HG02763 (cell line): ENCODE measurements around the gene TMOD2.
A peak's percentile ranks its signal among the peaks of the same experiment; 100 is the strongest.
"Not testable (repeated sequence)": the region's sequence is repeated elsewhere in the genome, so short reads cannot be mapped to it uniquely, and the experiment has no call there.

Source experiments
- ATAC-seq: cut with Tn5 transposase; IDR thresholded peaks from one replicate; pipeline ENCODE4 v1.9.1; 2021; ENCODE audit warnings: mild to moderate bottlenecking, moderate library complexity; ENCODE audit not compliant: unreplicated experiment

TMOD2 gene

GRCh38 chr15:51770902-51771301 lies 19.5 kb downstream of the TMOD2 start:
- ATAC-seq = no peak

GRCh38 chr15:51771773-51772172 lies 20.4 kb downstream of the TMOD2 start:
- no peak for ATAC-seq

GRCh38 chr15:51774916-51775315 lies 23.5 kb downstream of the TMOD2 start:
- no peak for ATAC-seq

- ATAC-seq = peak; percentile 51
Measured at GRCh38 chr15:51775967-51776816, 24.8 kb downstream of the TMOD2 start.

GRCh38 chr15:51776952-51777569 lies 25.7 kb downstream of the TMOD2 start:
- ATAC-seq = peak; percentile 61

DNA sequence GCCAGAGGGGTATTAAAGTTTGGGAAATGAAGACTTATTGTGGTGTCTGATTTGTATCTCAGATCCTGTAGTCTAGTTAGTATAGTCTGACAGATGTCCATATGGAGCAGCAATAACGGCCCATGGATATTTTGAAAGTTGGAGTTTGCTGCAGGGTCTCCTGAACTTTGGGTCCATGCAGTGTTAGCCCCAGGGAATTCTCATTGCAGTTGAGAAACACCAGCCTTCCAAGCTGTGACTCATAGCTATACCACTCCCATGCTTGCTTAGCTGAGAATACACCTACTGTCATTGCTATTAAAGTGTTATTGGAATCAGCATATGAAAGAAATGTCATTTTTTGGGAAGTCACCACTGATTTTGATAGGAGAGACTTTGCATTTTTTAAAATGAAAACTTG lies 29.2 kb downstream of the TMOD2 start:
- no peak for ATAC-seq

DNA sequence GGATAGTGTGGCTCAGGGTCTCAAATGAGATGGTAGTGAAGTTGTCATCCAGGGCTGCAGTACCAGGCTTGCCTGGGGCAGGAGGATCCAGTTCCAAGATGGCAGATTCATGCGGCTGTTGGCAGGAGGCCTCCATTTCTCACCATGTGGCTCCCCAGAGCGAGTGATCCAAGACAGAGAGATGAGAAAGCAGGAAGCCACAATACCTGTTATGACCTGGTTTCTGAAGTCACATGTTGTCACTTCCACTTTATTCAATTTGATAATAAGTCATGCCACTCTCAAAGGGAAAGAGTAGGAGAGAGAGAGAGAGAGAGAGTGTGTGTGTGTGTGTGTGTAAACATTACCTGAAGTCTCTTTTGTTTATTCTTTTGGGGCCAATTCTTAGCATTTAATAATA lies 30.1 kb downstream of the TMOD2 start:
- ATAC-seq = no peak

DNA sequence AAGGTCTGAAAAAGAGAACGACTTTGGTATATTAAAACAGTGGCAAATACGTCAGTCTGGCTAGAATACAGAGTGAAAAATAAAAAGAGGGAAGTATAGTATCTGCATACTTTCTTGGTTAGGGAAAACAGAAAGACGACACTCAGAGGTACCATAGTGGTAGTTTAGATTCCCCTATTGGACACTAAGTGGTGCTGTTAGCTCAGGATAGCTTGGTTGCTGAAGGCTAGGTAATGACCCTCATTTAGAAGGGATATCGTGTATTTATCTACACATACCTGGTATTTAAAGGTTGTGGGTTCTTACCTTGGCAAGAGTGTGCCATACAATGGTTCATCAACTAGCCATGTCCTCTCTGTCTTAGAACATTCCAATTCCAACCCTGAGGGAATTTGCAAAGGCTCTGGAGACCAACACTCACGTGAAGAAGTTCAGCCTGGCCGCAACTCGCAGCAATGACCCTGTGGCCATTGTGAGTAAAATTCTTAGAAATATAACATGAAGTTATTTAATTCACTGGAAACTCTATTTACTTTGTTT lies 31.0 kb downstream of the TMOD2 start:
- ATAC-seq = no peak

DNA sequence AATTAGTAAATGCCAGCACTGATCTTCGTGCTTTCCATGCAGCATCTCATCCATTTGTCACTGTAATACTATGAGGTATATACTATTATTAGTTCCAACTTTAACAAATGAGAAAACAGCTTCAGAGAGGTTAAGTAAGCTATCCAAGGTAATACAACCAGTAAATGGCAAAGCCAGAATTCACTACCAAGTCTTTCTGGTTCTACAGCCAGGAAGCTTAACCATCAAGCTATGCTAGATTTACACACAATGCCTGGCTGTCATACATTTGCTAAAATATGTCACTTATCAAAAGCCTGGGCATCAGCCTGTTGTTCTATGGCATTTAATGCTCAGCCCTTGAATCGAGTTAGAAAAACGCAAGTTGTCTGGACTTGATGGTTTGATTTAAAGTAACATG lies 32.6 kb downstream of the TMOD2 start:
- no peak for ATAC-seq

- ATAC-seq = not testable (repeated sequence)
Measured at GRCh38 chr15:51787130-51787529, 35.7 kb downstream of the TMOD2 start.

DNA sequence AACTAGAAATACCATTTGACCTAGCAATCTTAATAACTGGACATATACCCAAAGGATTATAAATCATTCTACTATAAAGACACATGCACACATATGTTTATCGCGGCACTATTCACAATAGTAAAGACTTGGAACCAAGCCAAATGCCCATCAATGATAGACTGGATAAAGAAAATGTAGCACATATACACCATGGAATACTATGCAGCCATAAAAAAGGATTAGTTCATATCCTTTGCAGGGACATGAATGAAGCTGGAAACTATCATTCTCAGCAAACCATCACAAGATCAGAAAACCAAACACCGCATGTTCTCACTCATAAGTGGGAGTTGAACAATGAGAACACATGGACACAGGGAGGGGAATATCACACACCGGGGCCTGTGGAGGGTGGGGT lies 41.1 kb downstream of the TMOD2 start:
- ATAC-seq = not testable (repeated sequence)

DNA sequence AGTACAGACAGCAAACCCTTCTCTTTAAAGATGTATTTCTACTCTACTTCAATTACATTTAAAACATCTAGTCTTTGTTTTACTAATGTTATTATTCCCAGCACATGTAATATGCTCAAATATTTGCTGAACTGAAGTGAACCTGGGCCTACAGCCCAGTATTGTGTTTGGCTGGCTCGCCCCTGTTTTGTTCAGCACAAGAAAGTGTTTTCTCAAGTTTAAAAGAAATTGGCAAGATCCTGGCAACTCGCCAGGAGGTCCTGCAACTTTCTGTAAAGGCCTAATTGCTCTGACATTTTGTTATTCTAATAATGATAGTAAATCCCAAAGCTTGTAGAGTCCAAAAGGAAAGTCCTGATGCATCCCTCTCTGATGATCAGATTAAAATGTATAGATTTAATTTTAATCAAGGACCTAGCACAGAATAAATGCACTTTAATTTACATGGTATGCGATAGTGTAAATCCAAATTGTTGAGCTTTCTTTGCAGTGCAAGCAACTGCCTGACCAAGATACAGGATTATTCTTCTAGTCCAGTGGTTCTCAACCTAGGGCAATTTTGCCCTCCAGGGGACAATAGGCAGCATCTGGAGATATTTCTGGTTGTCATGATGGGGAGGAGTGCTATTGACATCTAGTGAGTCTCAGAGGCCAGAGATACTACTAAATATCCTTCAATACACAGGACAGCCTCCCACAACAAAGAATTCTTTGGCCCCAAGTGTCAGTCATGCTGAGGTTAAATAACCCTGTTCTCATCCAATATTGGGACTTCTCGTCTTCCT lies 42.3 kb downstream of the TMOD2 start:
- ATAC-seq = no peak

DNA sequence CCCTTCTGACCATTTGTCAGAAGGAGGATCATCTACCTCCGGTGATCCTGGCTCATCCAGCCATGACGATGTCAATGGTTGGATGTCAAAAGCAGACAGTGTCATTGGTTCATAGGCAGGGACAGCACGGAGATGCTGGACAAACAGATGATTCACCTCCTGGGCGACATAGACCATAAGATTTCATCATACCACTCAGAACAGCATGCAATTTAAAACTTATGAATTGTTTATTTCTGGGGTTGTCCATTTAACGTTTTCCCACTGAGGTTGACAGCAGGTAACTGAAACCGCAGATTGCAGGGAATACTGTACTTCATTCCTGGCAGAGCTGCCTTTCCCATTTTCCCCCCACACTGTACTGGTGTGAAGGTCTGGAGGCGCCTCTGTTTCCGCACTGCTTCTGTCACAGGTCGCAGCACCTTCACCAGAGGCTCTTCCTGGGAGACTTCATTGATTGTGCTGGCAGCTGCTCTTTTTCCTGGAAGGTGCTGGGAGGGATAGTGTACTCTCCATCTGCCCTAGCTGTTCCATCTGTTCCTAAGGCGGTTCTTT lies 45.5 kb downstream of the TMOD2 start:
- no peak for ATAC-seq

DNA sequence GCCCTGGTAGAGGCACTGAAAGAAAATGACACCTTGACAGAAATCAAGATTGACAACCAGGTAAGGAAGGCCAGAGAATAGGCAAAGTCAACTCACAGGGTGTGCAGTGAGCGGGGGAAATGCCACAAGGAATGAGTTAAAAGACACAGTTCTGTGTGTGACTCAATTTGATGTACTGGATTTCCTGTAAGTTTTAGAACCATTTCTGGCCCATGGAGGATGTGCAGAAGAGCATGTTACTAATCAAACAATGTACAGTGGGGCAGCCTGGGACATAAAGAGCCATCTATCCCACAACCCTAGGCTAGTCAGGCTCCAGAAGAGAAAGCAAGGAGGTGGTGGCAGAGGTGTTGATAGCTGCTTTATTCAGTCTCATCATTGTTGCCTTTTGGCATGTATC lies 46.9 kb downstream of the TMOD2 start:
- ATAC-seq = no peak

GRCh38 chr15:51799282-51800252 lies 48.2 kb downstream of the TMOD2 start:
- no peak for ATAC-seq

- ATAC-seq = no peak
Measured at GRCh38 chr15:51801391-51801835, 50.0 kb downstream of the TMOD2 start.

GRCh38 chr15:51802593-51802992 lies 51.2 kb downstream of the TMOD2 start:
- ATAC-seq = no peak

DNA sequence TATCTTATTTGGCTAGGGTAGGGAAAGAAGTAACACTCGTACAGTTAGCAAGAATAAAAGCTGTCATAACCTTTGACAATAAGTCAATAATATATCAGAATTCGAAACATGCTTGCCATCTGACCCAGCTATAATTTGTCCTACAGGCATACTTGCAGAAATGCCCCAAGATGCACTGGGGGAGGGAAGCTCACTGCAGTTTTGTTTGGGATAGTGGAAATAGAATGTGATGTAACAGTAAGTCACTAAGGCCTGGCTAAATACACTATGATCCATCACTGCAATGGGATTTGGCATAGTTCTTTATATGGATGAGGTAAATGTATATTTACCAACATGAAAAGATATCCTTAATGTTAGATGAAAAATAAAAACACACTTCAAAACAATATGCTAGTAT lies 52.6 kb downstream of the TMOD2 start:
- no peak for ATAC-seq

GRCh38 chr15:51806123-51806522 lies 54.7 kb downstream of the TMOD2 start:
- no peak for ATAC-seq

- ATAC-seq = no peak
Measured at GRCh38 chr15:51809457-51809856, 58.1 kb downstream of the TMOD2 start.
